Aorta (tissue), 5 donors: ENCODE results near the gene HACE1. TPM values are rescaled to one million over a fixed set of nuclear protein-coding genes. Genes with fewer than 3 reads are reported as not detected.
"Not testable (repeated sequence)": the region's sequence is repeated elsewhere in the genome, so short reads cannot be mapped to it uniquely, and the experiment has no call there.

Source experiments
- ATAC-seq: fragments of 200-7000 bp; cut with Tn5 transposase; one replicate; pipeline ENCODE4 v1.9.1; 2022; ENCODE audit warnings: moderate library complexity; ENCODE audit not compliant: low FRiP score
- DNase-seq, 2 donors: peaks; one replicate each; pipeline ENCODE4 v3.0.0-alpha.2; 2020
- H3K27ac ChIP-seq, 2 donors: one replicate each; pipeline ENCODE4 v1.5.1; 2013; ENCODE audit warnings: low read length in 2 of 2, mild to moderate bottlenecking in 2 of 2, moderate library complexity in 2 of 2, control low read depth in 1 of 2, inconsistent platforms in 1 of 2, low read depth in 1 of 2
- H3K27me3 ChIP-seq, 2 donors: one replicate each; pipeline ENCODE4 v1.6.1; 2013; ENCODE audit warnings: control low read depth in 1 of 2, low read length in 1 of 2, mild to moderate bottlenecking in 1 of 2, moderate library complexity in 1 of 2; ENCODE audit not compliant: insufficient read depth in 2 of 2, control insufficient read depth in 1 of 2
- H3K36me3 ChIP-seq, 2 donors: one replicate each; pipeline ENCODE4 v1.6.1; 2013; ENCODE audit warnings: control low read depth in 1 of 2, low read length in 1 of 2, mild to moderate bottlenecking in 1 of 2; ENCODE audit not compliant: insufficient read depth in 2 of 2, control insufficient read depth in 1 of 2
- H3K4me1 ChIP-seq, 2 donors: one replicate each; pipeline ENCODE4 v1.6.1; 2013; ENCODE audit warnings: low read length in 2 of 2, control low read depth in 1 of 2, mild to moderate bottlenecking in 1 of 2, moderate library complexity in 1 of 2; ENCODE audit not compliant: insufficient read depth in 2 of 2, control insufficient read depth in 1 of 2
- H3K4me3 ChIP-seq, 2 donors: one replicate each; pipeline ENCODE4 v1.5.1; 2013; ENCODE audit warnings: low read length in 2 of 2, control low read depth in 1 of 2, mild to moderate bottlenecking in 1 of 2
- H3K9me3 ChIP-seq: one replicate; pipeline ENCODE4 v1.6.1; 2013; ENCODE audit warnings: mild to moderate bottlenecking, low read length; ENCODE audit not compliant: control insufficient read depth
- WGBS, 2 donors: extraction: QIAGEN DNeasy Blood & Tissue Kit; methylation state at CpG; one replicate each; pipeline ENCODE4 v1.1.7; 2013; 5-methylcytosine and 5-hydroxymethylcytosine counted together
- intact Hi-C, 2 donors: fragments of 100-400 bp; cut with DNase I; formaldehyde crosslinking; loops; one replicate each; pipeline versions ENCODE4 v1.14.2 to v1.15.0; 2022
- polyA plus RNA-seq, 2 donors: library from polyadenylated mRNA; stranded (reverse); fragments of 200-250 nt; gene quantifications; one replicate each; pipeline ENCODE4 v1.2.3, GENCODE V29; 2013
- total RNA-seq, 2 donors: library from RNA; stranded (reverse); fragmentation: NEBNext Ultra II Directional; extraction: Animal tissue kit (Norgen Biotek cat#: 25700); gene quantifications; one replicate each; pipeline ENCODE4 v1.2.1, GENCODE V29; 2021
- donor health status: healthy with polysubstance abuse.
- donor health status: Bipolar disorder and iron deficiency.
- donor health status: DM: no; HTN: no; CAD: no.
- donor health status: DM: no; HTN: no; CAD: no.
- donor health status: DM: yes; HTN: yes; CAD: no.

HACE1 gene
- total and polyA plus RNA-seq, 4 donors = 7.8 to 24.0 (median 13.0) TPM

DNA sequence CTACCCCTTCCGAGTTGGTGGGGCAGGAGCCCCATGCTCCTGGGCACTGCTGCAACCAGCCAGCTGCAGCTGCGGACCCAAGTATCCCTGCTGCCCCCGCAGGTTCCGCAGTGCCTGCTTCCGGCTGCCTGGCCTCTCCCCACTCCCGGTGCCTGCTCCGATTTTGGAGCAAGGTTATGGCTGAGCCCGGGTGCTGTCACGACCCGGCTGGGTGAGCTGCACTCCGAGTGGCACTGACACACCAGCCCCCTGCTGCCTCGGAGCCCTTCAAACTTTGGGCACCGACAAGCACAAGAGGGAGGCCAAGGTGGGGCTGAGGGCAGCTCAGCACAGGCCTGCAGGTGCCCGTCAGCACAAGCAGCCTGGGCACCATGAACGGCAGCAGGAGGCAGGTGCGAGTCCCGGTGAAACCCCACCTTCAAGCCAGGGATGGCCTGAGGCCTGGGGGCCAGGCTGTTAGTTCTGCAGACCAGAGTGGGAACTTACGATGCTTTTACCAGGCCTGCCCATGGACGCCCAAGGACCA is 25.9 kb upstream of the HACE1 start:
- Histone ChIP-seq H3K27me3 (peaks cover 0 to 1% of the 10 kb centered on the region in 2 donors), H3K36me3 (no peaks in the 10 kb centered on the region), H3K4me1 (no peaks in the 10 kb centered on the region), H3K27ac (no peak overlapping the region), H3K9me3 (peaks cover 13% of the 10 kb centered on the region), H3K4me3 (no peak overlapping the region)
- intact Hi-C loops = no loop called here
- no peak for DNase-seq
- WGBS, 2 donors = 64 to 68% methylated on average over 19 of the region's 19 CpGs
- no peak for ATAC-seq

GRCh38 chr6:104884867-104885517 is 25.3 kb upstream of the HACE1 start:
- ATAC-seq = no peak
- no peak for DNase-seq
- intact Hi-C loops = no loop called here
- 50 to 59% methylated on average over 12 of the region's 12 CpGs for WGBS, 2 donors
- no peaks in the 10 kb centered on the region for H3K4me1 ChIP-seq
- H3K36me3 ChIP-seq = no peaks in the 10 kb centered on the region
- no peak overlapping the region for H3K4me3 ChIP-seq
- peaks cover 13% of the 10 kb centered on the region for H3K9me3 ChIP-seq
- H3K27me3 ChIP-seq = peaks cover 0 to 1% of the 10 kb centered on the region in 2 donors
- no peak overlapping the region for H3K27ac ChIP-seq

- 55 to 61% methylated on average over 3 of the region's 3 CpGs for WGBS, 2 donors
- no peak for DNase-seq
- ATAC-seq = no peak
- H3K4me3 ChIP-seq = no peak overlapping the region
- H3K36me3 ChIP-seq = no peaks in the 10 kb centered on the region
- no peak overlapping the region for H3K27ac ChIP-seq
- no peaks in the 10 kb centered on the region for H3K27me3 ChIP-seq
- no peaks in the 10 kb centered on the region for H3K4me1 ChIP-seq
- intact Hi-C loops = no loop called here
- H3K9me3 ChIP-seq = peaks cover 3% of the 10 kb centered on the region
Observed at GRCh38 chr6:104881964-104882668, 22.4 kb upstream of the HACE1 start.

- no peak for DNase-seq
- Histone ChIP-seq H3K27ac (no peak overlapping the region), H3K4me3 (no peak overlapping the region), H3K4me1 (peaks cover 0 to 3% of the 10 kb centered on the region in 2 donors), H3K27me3 (no peaks in the 10 kb centered on the region), H3K9me3 (no peaks in the 10 kb centered on the region), H3K36me3 (no peaks in the 10 kb centered on the region)
- 75 to 79% methylated on average over 3 of the region's 3 CpGs for WGBS, 2 donors
- ATAC-seq = no peak
- intact Hi-C loops = no loop called here
Observed at GRCh38 chr6:104862456-104862855, 2.7 kb upstream of the HACE1 start.

DNA sequence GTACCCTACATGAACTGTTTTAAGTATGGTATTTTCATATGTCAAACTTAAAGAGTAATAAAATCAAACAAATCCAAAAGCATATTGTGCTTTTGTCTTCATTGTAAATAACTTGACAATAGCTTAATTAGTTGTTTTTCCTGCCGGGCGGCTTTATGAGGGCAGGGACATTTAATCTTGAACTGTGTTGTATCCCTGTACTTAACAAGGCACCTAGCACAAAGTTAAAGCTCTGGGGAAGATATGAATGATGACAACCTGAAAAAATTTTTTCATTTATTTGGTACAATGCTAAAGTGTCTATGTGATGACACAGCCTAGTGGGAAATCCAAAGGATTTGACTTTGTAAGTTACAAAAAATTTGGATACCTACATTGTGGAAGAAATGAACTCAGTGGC is 502 bp upstream of the HACE1 start:
- DNase-seq (no peak), ATAC-seq (no peak)
- peak overlapping the region in 1 of 2 donors; percentile 65 for H3K4me3 ChIP-seq
- H3K27ac ChIP-seq = no peak overlapping the region
- H3K27me3 ChIP-seq = no peaks in the 10 kb centered on the region
- H3K4me1 ChIP-seq = peaks cover 0 to 3% of the 10 kb centered on the region in 2 donors
- 94% methylated on average over 2 of the region's 2 CpGs for WGBS, 2 donors
- no peaks in the 10 kb centered on the region for H3K9me3 ChIP-seq
- H3K36me3 ChIP-seq = no peaks in the 10 kb centered on the region
- intact Hi-C loops = no loop called here

DNA sequence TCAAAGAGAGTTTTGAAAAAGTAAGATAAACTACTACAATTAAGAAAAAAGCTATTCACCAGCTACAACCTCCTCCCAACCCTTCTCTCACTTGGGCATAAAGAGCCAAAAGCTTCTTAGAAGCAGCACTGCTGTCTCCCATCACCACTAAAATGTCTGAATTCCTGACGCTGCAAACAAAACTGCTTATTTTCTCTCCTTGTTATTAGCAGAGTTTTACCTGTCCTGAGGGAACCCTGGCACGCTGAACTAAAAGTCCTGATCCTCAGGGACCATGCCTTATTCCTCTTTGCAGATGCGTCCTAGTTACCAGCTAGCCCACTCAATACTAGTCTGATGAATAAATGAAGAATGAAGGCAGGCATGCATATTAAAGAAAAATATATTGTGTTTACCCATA is 1.1 kb downstream of the HACE1 start:
- Histone ChIP-seq H3K4me1 (peaks cover 0 to 3% of the 10 kb centered on the region in 2 donors), H3K27ac (no peak overlapping the region), H3K36me3 (no peaks in the 10 kb centered on the region), H3K27me3 (no peaks in the 10 kb centered on the region), H3K9me3 (no peaks in the 10 kb centered on the region), H3K4me3 (peak overlapping the region; percentile 65 to 71)
- DNase-seq (no peak), ATAC-seq (no peak)
- intact Hi-C loops = no loop called here
- 14 to 18% methylated on average over 3 of the region's 3 CpGs for WGBS, 2 donors

GRCh38 chr6:104855507-104855906 is 4.2 kb downstream of the HACE1 start:
- no peaks in the 10 kb centered on the region for H3K9me3 ChIP-seq
- ATAC-seq = no peak
- intact Hi-C loops = no loop called here
- no peaks in the 10 kb centered on the region for H3K36me3 ChIP-seq
- H3K27ac ChIP-seq = no peak overlapping the region
- H3K4me1 ChIP-seq = peaks cover 0 to 3% of the 10 kb centered on the region in 2 donors
- no peak overlapping the region for H3K4me3 ChIP-seq
- 24 to 40% methylated on average over 2 of the region's 2 CpGs for WGBS, 2 donors
- H3K27me3 ChIP-seq = no peaks in the 10 kb centered on the region
- no peak for DNase-seq

GRCh38 chr6:104847721-104848120 is 12.0 kb downstream of the HACE1 start:
- WGBS, 2 donors = 82 to 91% methylated on average over 8 of the region's 8 CpGs
- H3K27ac ChIP-seq, intact Hi-C loops, H3K4me1 ChIP-seq, DNase-seq, H3K9me3 ChIP-seq, H3K36me3 ChIP-seq, H3K27me3 ChIP-seq, H3K4me3 ChIP-seq, ATAC-seq: not testable (repeated sequence)

DNA sequence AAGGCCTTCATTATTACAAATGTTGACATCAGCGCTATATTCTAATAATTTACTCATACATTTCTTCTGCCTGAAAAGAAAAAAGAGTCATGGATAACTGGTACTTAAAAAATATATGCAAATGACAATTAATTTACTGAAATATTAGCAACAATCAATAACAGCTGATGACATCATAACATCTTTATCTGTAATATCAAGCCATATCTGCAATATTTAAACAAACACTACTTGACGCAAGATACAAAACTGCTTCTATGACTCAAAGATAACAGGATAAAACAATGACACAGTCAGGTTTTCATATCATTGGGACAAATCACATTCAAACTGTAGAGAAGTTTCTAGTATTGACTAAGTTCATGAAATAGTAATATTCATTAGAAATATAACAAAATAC is 16.5 kb downstream of the HACE1 start:
- Histone ChIP-seq H3K27me3 (no peaks in the 10 kb centered on the region), H3K36me3 (no peaks in the 10 kb centered on the region), H3K4me1 (no peaks in the 10 kb centered on the region), H3K4me3 (no peak overlapping the region), H3K9me3 (no peaks in the 10 kb centered on the region), H3K27ac (no peak overlapping the region)
- 89 to 91% methylated on average over 2 of the region's 2 CpGs for WGBS, 2 donors
- intact Hi-C loops = no loop called here
- DNase-seq = no peak
- ATAC-seq = no peak
